Measurements from ENCODE around the gene NFYA.

GRCh38 chr6:41049521-41049920 is 23.3 kb upstream of the NFYA start:
- TF ChIP-seq CTCF (IDR thresholded peaks at IDR 0.05) = no peak
- no peak for TF ChIP-seq POLR2AphosphoS5 (IDR thresholded peaks at IDR 0.05)
